ENCODE measurements around the gene CALCB.

GRCh38 chr11:15035283-15035682 is 38.1 kb upstream of the CALCB start:
- no peak for TF ChIP-seq CTCF (IDR thresholded peaks at IDR 0.05; ENCODE audit: low read depth, low read length, missing input control)
- no peak for TF ChIP-seq REST (IDR thresholded peaks at IDR 0.05)

Data from liver (tissue), 2 donors.